CD4-positive, alpha-beta T cell treated with Interleukin-6 at 100 ng/mL for 8 hours (primary cell): ENCODE results near the gene TMEM242.

Experiments
- DNase-seq: peaks from one replicate; pipeline ENCODE4 v3.0.0-alpha.2; 2020; ENCODE audit warnings: mixed read lengths, low spot score

The TMEM242 gene

GRCh38 chr6:157248264-157248663 is 75.1 kb downstream of the TMEM242 start:
- no peak for DNase-seq

GRCh38 chr6:157246771-157247484 is 76.4 kb downstream of the TMEM242 start:
- no peak for DNase-seq

- DNase-seq: no peak
These were observed 77.2 kb downstream of the TMEM242 start for GRCh38 chr6:157246048-157246630.

GRCh38 chr6:157245436-157245835 is 77.9 kb downstream of the TMEM242 start:
- DNase-seq: no peak

- DNase-seq: no peak
These were observed 78.5 kb downstream of the TMEM242 start for GRCh38 chr6:157244780-157245179.

- DNase-seq: no peak
These were observed 79.1 kb downstream of the TMEM242 start for GRCh38 chr6:157244175-157244574.

GRCh38 chr6:157242791-157243190 is 80.5 kb downstream of the TMEM242 start:
- DNase-seq: no peak

GRCh38 chr6:157240960-157241311 is 82.4 kb downstream of the TMEM242 start:
- no peak for DNase-seq

GRCh38 chr6:157240059-157240959 is 83.0 kb downstream of the TMEM242 start:
- no peak for DNase-seq

GRCh38 chr6:157239671-157240058 is 83.7 kb downstream of the TMEM242 start:
- DNase-seq: no peak
